ENCODE measurements around the gene TMEM242. TPM values are rescaled to one million over a fixed set of nuclear protein-coding genes. Genes with fewer than 3 reads are reported as not detected.

The TMEM242 gene
- total RNA-seq, 1 experiment from 2014 or later = 1.7 TPM

DNA sequence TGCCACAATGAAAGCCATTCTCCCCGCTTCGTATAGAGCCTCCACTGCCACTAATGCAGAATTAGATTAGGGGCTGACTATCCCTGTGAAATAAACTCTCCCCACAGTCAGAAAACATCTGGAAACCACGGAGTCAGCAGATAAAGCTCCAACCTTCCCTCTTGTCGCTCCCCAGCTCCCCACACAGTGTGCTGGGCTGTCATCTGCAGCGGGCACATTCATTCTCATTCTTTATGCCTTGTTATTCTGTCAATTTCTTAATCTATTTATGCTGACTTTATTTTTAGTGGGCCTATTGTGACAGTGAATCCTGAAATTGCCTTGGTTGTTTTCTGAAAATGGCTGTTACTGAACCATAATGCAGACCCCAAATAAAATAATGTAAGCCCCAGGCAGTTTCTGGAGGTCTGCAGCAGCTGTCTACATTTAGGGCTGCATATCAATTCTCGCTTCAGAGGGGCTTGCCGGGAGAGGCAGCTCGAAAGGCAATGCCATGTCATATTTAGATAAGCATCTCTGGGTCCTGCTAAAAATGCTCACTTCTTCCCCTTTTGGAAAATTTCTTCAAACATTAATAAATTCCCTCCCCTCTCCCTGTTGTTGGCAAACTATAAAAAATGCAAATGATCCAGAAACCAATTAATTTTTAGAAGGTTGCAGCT lies 71.6 kb downstream of the TMEM242 start:
- no peak for DNase-seq (ENCODE audit: low spot score)

DNA sequence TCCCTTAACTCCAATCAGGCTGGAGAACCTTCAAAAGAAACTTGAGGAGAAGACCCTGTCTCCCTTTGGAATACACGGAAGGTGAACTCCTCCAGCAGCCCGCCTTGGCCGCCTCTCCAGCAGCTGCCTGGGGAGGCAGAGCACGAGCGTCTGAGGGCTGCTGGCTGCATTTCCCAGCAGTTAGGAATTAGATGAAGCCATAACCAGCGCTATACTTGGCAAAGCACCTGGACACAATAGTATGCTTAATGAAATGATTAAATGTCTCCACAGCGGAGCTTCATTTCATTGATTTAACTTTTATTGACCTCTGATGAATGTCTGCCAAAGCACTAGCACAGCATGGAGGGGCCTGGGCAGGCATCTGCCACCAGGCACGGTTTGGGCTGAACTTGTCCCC lies 73.5 kb downstream of the TMEM242 start:
- no peak for DNase-seq (ENCODE audit: low spot score)

DNA sequence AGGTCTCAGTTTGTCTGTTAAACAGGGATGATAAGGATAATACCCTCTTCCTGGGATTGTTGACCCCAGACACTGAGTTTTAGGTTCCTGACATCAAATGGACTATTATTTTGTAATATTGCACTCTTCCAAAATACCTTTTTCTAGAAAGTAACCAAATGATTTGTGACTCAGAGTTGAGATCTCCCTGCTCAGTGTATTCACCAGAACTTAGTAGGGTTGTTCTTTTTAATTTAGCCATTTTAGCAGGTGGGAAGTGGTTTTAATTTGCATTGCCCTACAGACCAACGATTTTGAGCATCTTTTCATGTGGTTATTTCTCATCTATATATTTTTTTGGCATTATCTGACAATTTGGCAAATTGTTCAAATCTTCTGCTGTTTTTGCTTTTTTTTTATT lies 75.1 kb downstream of the TMEM242 start:
- no peak for DNase-seq (ENCODE audit: low spot score)

DNA sequence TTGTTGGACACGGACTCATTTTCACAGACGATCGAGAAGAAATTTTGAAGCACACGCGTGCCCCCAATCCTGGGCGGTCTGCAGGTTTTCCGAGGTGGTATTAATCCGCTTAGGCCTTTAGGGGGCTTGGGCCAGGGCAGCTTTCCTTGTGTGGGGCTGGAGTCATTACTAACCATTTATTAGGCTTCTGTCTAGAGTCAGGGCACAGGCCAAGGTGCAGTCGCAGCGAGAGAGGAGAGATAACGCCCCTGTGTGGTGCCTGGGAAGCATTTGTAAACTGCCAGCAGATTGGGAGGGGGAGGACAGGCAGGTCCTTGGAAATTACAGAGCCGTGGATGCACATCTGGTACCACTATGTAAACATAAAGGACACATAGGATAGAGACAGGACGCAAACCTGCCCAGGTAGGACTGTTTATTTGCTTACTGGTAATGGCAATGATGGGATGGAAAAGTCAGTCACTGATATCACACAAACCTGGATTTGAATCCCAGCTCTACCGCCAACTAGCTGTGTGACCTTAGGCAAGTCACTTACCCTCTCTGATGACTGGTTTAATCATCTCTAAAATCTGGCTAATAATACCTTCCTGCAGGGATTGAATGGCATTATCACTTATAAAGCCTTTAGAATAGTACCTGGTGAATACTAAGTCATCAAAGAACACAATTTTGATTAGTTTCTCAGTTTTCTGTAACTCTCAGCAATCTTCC lies 76.4 kb downstream of the TMEM242 start:
- DNase-seq (ENCODE audit: low spot score) = no peak

DNA sequence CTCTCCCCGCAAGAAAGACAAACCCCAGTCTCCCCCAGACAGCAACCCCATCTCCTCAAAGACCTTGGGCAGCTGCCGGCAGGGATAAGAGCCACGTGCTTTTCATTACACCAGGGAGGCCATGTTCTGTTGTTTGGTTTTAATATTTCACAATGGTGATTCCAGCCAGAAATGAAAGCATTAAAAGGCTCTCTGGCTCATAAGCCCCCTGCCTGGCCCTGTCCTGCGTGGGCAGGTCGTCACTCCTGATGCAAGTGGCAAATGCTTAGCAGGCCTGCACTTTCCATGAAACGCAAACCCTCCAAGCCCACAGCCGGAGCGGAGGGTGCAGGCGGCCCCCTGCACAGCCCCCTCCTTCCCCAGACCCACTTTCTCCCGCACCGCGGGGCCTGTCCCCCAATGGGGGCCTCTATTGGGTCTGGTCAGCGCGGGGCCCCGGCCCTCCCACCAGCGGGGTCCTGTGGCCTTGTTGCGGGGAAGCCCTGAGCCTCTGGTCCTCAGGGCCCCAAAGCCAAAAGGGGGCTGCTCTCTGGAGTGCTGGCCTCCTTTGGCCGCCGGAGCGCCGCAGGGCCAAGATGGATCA lies 77.2 kb downstream of the TMEM242 start:
- no peak for DNase-seq (ENCODE audit: low spot score)

DNA sequence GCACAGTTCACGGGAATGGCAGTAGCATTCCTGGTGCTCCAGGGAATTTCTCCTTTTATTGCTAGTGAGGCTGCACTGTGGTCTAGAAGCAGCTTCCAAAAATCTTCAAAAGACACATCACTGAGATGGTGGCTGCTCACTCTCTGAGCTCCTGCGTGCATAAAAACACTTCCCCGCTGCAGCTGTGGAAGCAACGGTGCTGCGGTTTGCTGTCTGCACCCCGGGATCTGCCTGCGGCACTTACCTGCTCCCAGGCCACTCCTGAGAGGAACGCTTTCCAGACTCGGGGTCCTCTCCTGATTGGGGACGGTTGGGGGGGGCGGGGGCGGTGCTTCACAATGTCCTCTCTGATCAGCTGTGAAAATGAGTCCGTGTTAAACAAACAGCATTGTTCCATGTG lies 77.9 kb downstream of the TMEM242 start:
- DNase-seq (ENCODE audit: low spot score) = no peak

DNA sequence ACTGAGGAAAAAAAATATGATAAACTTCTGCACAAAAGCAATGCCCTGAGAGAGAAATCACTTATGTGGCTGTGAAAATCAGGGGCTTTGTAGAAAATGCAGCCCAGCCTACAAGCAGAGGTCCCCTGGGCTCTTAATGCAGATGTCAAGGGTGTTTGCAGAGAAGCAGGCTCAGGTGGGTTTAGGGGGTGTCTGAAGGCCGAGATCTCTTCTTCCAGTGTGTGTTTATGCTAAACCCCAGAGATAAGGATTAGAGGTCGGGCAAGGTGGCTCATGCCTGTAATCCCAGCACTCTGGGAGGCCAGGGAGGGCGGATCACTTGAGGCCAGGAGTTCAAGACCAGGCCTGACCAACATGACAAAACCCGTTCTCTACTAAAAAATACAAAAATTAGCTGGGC lies 78.5 kb downstream of the TMEM242 start:
- no peak for DNase-seq (ENCODE audit: low spot score)

DNA sequence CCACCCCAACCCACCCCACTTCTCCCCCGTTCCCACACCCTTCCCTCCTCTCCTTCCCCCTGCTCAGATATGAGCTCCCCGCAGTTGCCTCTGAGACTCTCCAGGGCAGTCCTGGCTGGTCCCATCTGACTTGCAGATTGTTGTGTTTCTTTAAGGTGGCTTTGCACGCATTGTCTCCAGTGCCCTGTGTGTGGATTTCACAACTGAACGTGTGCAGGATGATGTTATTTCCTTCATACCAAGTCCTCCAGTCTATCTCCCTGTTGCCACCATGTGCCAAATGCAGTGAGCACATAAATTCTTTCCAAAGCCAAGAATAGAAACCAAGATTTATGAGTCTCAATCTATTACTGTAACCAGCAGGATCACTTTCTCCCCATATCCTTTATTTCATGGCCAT lies 79.1 kb downstream of the TMEM242 start:
- no peak for DNase-seq (ENCODE audit: low spot score)

DNA sequence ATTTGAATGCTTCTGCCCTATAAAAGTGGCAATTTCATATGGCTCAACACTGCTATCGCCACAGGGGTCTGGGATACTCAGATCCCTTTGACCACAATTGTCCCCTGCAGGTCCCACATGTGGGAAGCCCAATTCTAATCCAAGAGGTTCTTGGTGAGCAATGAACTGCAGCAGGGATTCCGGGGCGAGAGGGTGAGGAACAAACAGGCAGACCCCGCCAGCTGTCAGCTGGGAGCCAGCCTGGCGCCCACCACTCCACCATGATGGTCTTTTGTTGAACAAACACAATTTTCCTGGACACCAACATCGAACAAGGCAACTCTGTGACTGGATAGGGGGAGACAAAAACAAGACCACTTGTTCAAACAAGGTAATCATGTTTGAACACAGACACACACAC lies 80.5 kb downstream of the TMEM242 start:
- DNase-seq (ENCODE audit: low spot score) = no peak

DNA sequence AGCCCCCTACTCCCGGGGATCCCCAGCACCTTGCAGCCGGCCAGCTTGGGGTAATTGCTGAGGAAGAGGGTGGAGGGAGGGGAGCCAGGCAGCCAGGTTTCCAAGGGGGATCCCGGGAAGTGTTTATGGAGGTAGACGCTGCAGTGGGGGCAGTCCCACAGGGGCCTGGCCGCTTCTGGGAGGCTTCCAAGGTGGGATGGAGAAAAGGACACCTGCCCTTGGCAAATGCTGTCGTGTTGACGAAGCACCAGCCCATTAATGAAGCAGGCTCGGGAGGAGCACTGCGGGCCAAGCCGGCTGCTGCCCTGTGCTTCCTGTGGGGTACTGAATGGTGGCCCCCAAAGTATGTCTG lies 82.4 kb downstream of the TMEM242 start:
- DNase-seq (ENCODE audit: low spot score) = no peak

DNA sequence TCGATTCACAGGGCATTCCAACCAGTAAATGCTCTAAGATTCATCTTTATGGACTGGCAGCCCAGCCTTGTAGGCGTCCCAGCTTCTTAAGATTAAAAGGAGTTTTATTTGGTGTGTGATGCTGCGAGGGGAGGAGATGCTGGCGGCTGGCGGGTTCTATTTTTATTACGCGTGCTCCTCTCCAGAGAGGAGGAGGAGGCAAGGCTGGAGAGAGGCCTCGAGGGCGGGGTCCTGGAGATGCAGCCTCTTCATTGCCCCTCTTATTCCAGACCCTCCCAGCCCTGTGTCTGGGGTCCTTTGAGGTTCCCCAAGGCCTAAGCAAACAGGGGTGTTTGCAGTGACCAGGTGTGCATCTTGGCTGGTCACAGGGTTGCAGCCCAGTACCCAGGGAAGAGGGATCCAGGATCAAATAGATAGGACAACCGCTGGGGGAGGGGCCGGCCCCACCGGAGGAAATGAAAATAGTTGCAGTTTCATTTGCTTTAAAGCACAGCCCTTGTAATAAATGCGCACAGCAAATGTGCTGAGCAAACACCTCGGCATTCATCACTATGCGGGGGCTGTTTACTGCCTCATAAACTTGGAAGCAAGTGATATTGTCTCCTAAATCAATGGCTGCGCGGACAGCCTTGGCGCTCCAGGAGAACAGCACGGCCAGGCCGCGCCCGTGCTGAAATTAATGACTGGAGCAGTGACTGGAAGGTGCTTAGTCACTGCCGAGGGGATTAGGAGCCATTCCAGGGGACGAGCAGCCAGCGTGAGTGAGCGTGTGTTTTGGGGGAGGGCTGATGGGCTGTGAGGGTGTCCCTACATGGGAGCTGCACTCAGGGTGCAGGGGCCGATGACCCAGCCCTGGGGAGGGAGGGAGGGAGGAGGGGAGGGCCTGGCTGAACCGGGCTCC lies 83.0 kb downstream of the TMEM242 start:
- peak; percentile 19 for DNase-seq (ENCODE audit: low spot score)

DNA sequence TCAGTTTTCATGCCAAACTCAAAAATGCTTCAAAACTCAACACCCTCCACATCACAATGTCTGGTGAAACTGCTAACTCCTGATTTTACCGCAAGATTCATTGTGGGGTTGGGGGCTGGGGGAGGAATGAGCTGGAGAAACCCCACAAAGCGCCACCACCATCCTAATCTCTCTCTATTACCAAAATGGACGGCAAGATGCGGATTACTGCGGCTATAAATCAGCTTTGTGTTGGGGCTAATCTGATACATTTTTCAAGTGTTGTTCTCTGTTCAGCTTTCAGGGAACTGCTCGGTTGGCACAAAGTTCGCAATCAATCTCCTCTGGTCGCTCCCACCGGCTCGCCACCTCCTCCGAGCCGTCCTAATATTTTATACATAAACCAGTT lies 83.7 kb downstream of the TMEM242 start:
- no peak for DNase-seq (ENCODE audit: low spot score)

Other genes starting within 250 kb of the TMEM242 start
- gene ZDHHC14, start 57.7 kb upstream of the TMEM242 start, total RNA-seq (2014; rRNA removed; shearing (Covaris generic)) = 4.7 and 6.2 TPM in 2 replicates

All from HT-29 (cell line).